ENCODE data around the gene CFAP20DC.
"Not testable (repeated sequence)": the region's sequence is repeated elsewhere in the genome, so short reads cannot be mapped to it uniquely, and the experiment has no call there.

GRCh38 chr3:58842050-58842747 lies 207.6 kb downstream of the CFAP20DC start:
- TF ChIP-seq CTCF (IDR thresholded peaks at IDR 0.05; ENCODE audit: low read depth, low read length); EZH2phosphoT487 (IDR thresholded peaks at IDR 0.05; ENCODE audit: low read depth): not testable (repeated sequence)

Data from OCI-LY3 (cell line).